ENCODE data around the gene CEP131. TPM values are rescaled to one million over a fixed set of nuclear protein-coding genes. Genes with fewer than 3 reads are reported as not detected.

Gene CEP131
- total and polyA plus RNA-seq, 7 experiments from 2014 or later = 2.7 to 13.0 (median 9.7) TPM

DNA sequence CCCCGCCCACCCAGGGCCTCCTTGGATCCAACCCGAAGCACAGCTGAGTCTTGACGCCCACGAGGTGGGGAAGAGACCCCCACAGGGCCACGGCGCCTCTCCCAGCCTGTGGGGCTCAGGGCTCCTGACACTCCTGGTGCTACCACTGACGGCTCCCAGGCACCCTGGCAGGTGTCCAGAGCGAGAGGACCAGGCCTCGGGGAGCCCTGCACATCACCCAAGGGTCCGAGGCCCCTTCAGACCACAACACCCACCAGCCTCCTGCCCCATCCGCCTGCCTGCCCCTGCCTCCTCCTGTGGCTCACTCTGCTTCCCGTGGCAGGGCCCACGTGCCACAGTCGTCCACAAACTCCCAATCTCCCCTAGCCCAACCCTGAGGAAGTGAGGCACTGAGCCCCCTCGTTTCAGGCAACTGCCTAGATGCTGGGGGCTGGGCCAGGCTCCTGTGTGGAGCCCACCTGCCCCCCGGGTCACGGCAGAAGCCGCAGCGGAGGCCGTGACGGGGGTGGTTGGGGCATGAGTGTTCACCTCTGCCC is 28.5 kb downstream of the CEP131 start:
- H3K4me3 ChIP-seq (ENCODE audit: low read length) = no peak overlapping the region
- H3K36me3 Mint-ChIP-seq = no peaks in the 10 kb centered on the region
- H3K4me1 ChIP-seq (ENCODE audit: control insufficient read depth in 2 of 2, insufficient read depth in 2 of 2, low read length in 2 of 2) = no peaks in the 10 kb centered on the region
- no peaks in the 10 kb centered on the region for H3K27me3 Mint-ChIP-seq
- H3K27ac Mint-ChIP-seq = no peak overlapping the region
- H3K27ac ChIP-seq (ENCODE audit: low read depth, low read length) = no peak overlapping the region
- H3K36me3 ChIP-seq (ENCODE audit: control insufficient read depth in 2 of 3, insufficient read depth in 3 of 3, low read length in 3 of 3) = peaks cover 0 to 32% (median 0%) of the 10 kb centered on the region in 3 experiments
- ATAC-seq (no peak), DNase-seq (no peak)
- ChIA-PET POLR2A (no interaction called here), CTCF (no interaction called here)
- intact Hi-C loops (cut with micrococcal nuclease) = no loop called here
- no peaks in the 10 kb centered on the region for H3K27me3 ChIP-seq (ENCODE audit: control insufficient read depth in 2 of 2, insufficient read depth in 2 of 2, low read length in 2 of 2)
- no peak overlapping the region for H3K4me3 Mint-ChIP-seq
- no peaks in the 10 kb centered on the region for H3K9me3 Mint-ChIP-seq
- no peaks in the 10 kb centered on the region for H3K9me3 ChIP-seq (ENCODE audit: control insufficient read depth in 2 of 3, low read length in 3 of 3)
- H3K4me1 Mint-ChIP-seq = no peaks in the 10 kb centered on the region

DNA sequence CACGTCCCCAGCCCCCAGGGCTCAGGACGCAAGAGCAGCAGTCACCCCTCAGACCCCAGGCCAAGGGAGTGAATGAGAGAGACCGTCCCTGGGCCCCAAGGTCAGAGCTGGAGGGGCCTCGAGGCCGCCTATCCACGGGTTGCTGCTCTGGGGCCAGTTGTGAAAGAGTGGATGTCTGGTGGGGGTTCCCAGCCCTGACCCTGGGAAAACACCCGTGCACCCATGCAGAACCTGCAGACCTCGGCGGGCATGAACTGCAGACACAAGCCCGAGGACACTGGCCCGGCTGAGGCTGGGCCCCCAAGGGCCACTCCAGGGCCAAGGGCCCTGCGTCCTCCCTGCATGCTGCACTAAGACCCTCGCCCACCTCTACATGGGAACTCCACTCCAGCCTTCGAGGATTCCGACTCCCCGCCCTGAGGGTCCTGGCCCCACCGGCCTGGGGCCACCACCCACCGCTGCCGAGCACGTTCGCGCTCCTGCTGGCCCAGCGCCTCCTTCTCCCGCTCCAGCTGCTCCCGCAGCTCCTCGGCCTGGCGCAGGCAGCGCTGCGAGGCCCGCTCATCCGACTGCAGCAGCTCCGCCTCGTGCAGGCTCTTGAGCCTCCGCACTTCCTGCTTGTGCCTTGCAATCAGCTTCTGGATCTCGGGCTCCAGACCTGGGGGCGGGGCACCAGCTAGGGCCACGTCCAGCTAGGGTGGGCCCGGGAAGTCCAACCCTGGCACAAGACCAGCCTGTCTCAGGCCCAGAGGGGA is 29.1 kb downstream of the CEP131 start:
- Histone ChIP-seq H3K27me3 (ENCODE audit: control insufficient read depth in 2 of 2, insufficient read depth in 2 of 2, low read length in 2 of 2) (no peaks in the 10 kb centered on the region), H3K4me3 (ENCODE audit: low read length) (no peak overlapping the region), H3K4me1 (ENCODE audit: control insufficient read depth in 2 of 2, insufficient read depth in 2 of 2, low read length in 2 of 2) (no peaks in the 10 kb centered on the region), H3K9me3 (ENCODE audit: control insufficient read depth in 2 of 3, low read length in 3 of 3) (no peaks in the 10 kb centered on the region), H3K27ac (ENCODE audit: low read depth, low read length) (no peak overlapping the region), H3K36me3 (ENCODE audit: control insufficient read depth in 2 of 3, insufficient read depth in 3 of 3, low read length in 3 of 3) (peaks cover 0 to 26% (median 0%) of the 10 kb centered on the region in 3 experiments)
- intact Hi-C loops (cut with micrococcal nuclease) = no loop called here
- H3K4me1 Mint-ChIP-seq = no peaks in the 10 kb centered on the region
- H3K9me3 Mint-ChIP-seq = no peaks in the 10 kb centered on the region
- H3K27ac Mint-ChIP-seq = no peak overlapping the region
- no peaks in the 10 kb centered on the region for H3K27me3 Mint-ChIP-seq
- no peaks in the 10 kb centered on the region for H3K36me3 Mint-ChIP-seq
- no peak for DNase-seq
- no peak for ATAC-seq
- CTCF ChIA-PET = no interaction called here
- no peak overlapping the region for H3K4me3 Mint-ChIP-seq
- POLR2A ChIA-PET = no interaction called here

DNA sequence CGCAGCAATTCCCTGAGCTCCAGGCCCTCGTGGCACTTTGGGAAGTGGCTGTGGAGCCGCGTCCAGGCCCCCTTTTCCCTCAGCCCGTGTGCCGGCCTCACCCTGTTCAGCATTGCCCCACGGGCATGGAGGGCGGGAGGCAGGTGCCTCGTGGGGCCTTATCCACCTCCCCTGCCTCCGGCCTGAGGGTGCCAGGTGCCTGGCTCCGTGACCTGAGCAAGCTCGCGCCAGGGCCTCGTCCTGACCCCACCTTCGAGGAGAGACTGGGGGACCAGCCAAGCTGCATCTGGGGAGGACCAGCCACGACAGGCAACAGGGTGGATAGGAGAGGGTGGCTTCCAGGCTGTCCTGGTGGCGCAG is 29.7 kb downstream of the CEP131 start:
- intact Hi-C loops (cut with micrococcal nuclease) = no loop called here
- H3K4me3 Mint-ChIP-seq = no peak overlapping the region
- peaks cover 0 to 20% (median 0%) of the 10 kb centered on the region in 3 experiments for H3K36me3 ChIP-seq (ENCODE audit: control insufficient read depth in 2 of 3, insufficient read depth in 3 of 3, low read length in 3 of 3)
- H3K27ac ChIP-seq (ENCODE audit: low read depth, low read length) = no peak overlapping the region
- H3K9me3 Mint-ChIP-seq = no peaks in the 10 kb centered on the region
- H3K4me1 Mint-ChIP-seq = no peaks in the 10 kb centered on the region
- ChIA-PET CTCF (no interaction called here), POLR2A (no interaction called here)
- no peaks in the 10 kb centered on the region for H3K36me3 Mint-ChIP-seq
- DNase-seq (no peak), ATAC-seq (no peak)
- no peaks in the 10 kb centered on the region for H3K27me3 ChIP-seq (ENCODE audit: control insufficient read depth in 2 of 2, insufficient read depth in 2 of 2, low read length in 2 of 2)
- no peak overlapping the region for H3K27ac Mint-ChIP-seq
- no peak overlapping the region for H3K4me3 ChIP-seq (ENCODE audit: low read length)
- no peaks in the 10 kb centered on the region for H3K27me3 Mint-ChIP-seq
- H3K4me1 ChIP-seq (ENCODE audit: control insufficient read depth in 2 of 2, insufficient read depth in 2 of 2, low read length in 2 of 2) = no peaks in the 10 kb centered on the region
- no peaks in the 10 kb centered on the region for H3K9me3 ChIP-seq (ENCODE audit: control insufficient read depth in 2 of 3, low read length in 3 of 3)

DNA sequence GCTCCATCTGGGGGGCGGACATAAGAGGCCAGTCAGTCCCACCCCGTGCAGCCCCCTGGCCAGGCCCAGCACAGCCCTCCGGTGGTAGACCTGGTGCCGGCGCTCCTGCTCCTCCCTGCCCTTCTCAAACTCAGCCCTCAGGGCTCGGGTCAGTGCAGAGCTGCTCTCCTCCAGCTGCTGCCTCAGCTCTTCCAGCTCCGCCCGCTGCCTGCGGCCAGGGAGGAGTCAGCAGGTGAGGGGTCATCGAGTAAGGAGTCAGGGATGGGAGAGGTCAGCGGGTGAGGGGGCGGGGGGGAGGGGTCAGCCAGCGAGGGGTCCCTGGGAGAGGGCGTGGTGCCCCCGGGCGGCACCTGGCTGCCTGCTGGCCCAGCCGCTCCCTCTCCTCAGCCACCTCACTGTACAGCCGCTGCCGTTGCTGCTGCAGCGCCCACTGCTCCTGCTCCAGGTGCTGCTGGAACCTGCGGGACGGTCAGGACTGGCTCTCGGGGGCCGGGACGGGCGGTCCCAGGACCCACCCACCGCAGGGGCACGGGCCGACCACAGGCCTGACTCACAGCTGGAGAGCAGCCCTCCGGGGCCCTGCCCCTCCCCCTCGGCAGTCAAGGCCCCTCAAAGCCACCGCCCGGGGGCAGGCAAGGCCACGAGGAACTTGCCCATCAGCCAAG is 30.2 kb downstream of the CEP131 start:
- ChIA-PET POLR2A (no interaction called here), CTCF (no interaction called here)
- H3K4me3 ChIP-seq (ENCODE audit: low read length) = no peak overlapping the region
- no peak overlapping the region for H3K27ac ChIP-seq (ENCODE audit: low read depth, low read length)
- Mint-ChIP-seq H3K4me1 (no peaks in the 10 kb centered on the region), H3K36me3 (no peaks in the 10 kb centered on the region), H3K27me3 (no peaks in the 10 kb centered on the region), H3K4me3 (no peak overlapping the region), H3K9me3 (no peaks in the 10 kb centered on the region), H3K27ac (no peak overlapping the region)
- H3K27me3 ChIP-seq (ENCODE audit: control insufficient read depth in 2 of 2, insufficient read depth in 2 of 2, low read length in 2 of 2) = no peaks in the 10 kb centered on the region
- peaks cover 0 to 15% (median 0%) of the 10 kb centered on the region in 3 experiments for H3K36me3 ChIP-seq (ENCODE audit: control insufficient read depth in 2 of 3, insufficient read depth in 3 of 3, low read length in 3 of 3)
- H3K9me3 ChIP-seq (ENCODE audit: control insufficient read depth in 2 of 3, low read length in 3 of 3) = no peaks in the 10 kb centered on the region
- intact Hi-C loops (cut with micrococcal nuclease) = no loop called here
- ATAC-seq = no peak
- H3K4me1 ChIP-seq (ENCODE audit: control insufficient read depth in 2 of 2, insufficient read depth in 2 of 2, low read length in 2 of 2) = no peaks in the 10 kb centered on the region
- DNase-seq = no peak

DNA sequence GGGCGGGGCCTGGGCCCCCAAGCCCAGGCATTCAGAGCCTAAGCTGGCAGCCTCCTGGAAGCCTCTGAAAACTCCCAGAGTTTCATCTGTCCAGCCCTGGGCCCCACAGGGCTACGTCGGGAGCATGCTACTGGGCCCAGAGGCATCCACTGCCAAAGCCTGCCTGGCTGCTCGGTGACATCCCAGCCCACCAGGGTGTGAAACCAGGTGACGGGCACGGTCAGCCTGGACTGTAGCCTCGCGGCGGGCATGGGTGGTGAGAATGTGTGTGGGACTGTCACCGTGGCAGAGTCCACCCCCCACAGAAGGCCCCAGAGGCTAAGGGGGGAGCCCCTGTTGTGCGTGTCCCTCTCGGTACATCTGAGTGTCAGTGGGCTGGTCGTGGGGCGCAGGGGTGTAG is 31.1 kb downstream of the CEP131 start:
- Histone ChIP-seq H3K36me3 (ENCODE audit: control insufficient read depth in 2 of 3, insufficient read depth in 3 of 3, low read length in 3 of 3) (peaks cover 0 to 9% (median 0%) of the 10 kb centered on the region in 3 experiments), H3K27me3 (ENCODE audit: control insufficient read depth in 2 of 2, insufficient read depth in 2 of 2, low read length in 2 of 2) (no peaks in the 10 kb centered on the region), H3K4me3 (ENCODE audit: low read length) (no peak overlapping the region), H3K27ac (ENCODE audit: low read depth, low read length) (no peak overlapping the region), H3K9me3 (ENCODE audit: control insufficient read depth in 2 of 3, low read length in 3 of 3) (no peaks in the 10 kb centered on the region), H3K4me1 (ENCODE audit: control insufficient read depth in 2 of 2, insufficient read depth in 2 of 2, low read length in 2 of 2) (no peaks in the 10 kb centered on the region)
- no peaks in the 10 kb centered on the region for H3K4me1 Mint-ChIP-seq
- no peaks in the 10 kb centered on the region for H3K27me3 Mint-ChIP-seq
- ChIA-PET CTCF (no interaction called here), POLR2A (no interaction called here)
- ATAC-seq (no peak), DNase-seq (no peak)
- no peak overlapping the region for H3K27ac Mint-ChIP-seq
- intact Hi-C loops (cut with micrococcal nuclease) = no loop called here
- no peaks in the 10 kb centered on the region for H3K36me3 Mint-ChIP-seq
- H3K4me3 Mint-ChIP-seq = no peak overlapping the region
- no peaks in the 10 kb centered on the region for H3K9me3 Mint-ChIP-seq

DNA sequence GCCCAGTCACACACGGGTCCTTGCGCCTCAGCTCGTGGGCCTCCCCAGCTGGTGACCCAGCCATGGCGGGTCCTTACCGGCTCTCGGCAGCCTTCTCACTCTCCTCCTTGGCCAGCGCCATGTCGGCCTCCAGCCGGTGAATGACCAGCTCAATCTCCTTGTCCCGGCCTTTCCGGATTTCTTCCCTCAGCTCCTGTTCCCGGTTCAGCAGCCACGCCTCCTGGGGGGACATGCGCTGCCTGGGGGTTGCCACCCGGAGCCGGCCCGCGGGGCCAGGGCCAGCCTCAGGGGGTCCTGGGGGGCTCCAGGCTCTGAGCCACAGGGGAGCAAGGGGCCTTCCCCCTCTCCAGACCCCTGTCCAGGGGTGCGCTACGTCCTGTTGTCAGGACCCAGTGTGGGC is 31.6 kb downstream of the CEP131 start:
- POLR2A ChIA-PET = interaction anchor here (0.6 kb wide), 1 partner anchor 317 kb away, joined by 3 read pairs; no protein-coding TSS in a partner anchor

DNA sequence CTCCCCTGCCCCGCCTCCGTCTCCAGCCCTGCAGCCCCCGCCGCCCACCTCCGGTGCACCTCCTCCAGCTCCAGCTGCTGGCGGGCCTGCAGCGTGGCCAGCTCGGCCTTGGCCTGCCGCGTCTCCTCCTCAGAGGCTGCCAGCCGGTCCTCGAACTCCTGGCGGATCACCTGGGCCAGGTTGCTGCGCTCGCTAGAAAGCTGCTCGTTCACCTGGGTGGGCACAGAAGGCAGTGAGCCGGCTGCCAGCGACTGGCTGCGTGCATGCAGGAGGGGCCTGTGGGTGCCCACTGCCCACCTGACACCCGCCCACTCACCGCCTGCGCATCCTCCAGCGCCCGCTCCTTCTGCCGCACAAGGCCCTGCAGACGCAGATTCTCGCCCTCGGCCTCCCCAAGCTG is 32.2 kb downstream of the CEP131 start:
- Mint-ChIP-seq H3K4me1 (no peaks in the 10 kb centered on the region), H3K4me3 (no peak overlapping the region), H3K36me3 (no peaks in the 10 kb centered on the region), H3K27ac (no peak overlapping the region), H3K27me3 (no peaks in the 10 kb centered on the region), H3K9me3 (no peaks in the 10 kb centered on the region)
- no peaks in the 10 kb centered on the region for H3K4me1 ChIP-seq (ENCODE audit: control insufficient read depth in 2 of 2, insufficient read depth in 2 of 2, low read length in 2 of 2)
- ChIA-PET POLR2A (interaction anchor here (0.6 kb wide), 1 partner anchor 318 kb away, joined by 3 read pairs; no protein-coding TSS in a partner anchor), CTCF (no interaction called here)
- intact Hi-C loops (cut with micrococcal nuclease) = no loop called here
- H3K36me3 ChIP-seq (ENCODE audit: control insufficient read depth in 2 of 3, insufficient read depth in 3 of 3, low read length in 3 of 3) = peaks cover 0 to 9% (median 0%) of the 10 kb centered on the region in 3 experiments
- ATAC-seq = no peak
- DNase-seq = no peak
- no peaks in the 10 kb centered on the region for H3K27me3 ChIP-seq (ENCODE audit: control insufficient read depth in 2 of 2, insufficient read depth in 2 of 2, low read length in 2 of 2)
- H3K4me3 ChIP-seq (ENCODE audit: low read length) = no peak overlapping the region
- H3K27ac ChIP-seq (ENCODE audit: low read depth, low read length) = no peak overlapping the region
- no peaks in the 10 kb centered on the region for H3K9me3 ChIP-seq (ENCODE audit: control insufficient read depth in 2 of 3, low read length in 3 of 3)

More for the DNA sequence above, 31.6 kb downstream of the CEP131 start:
- ATAC-seq (no peak), DNase-seq (no peak)
- intact Hi-C loops (cut with micrococcal nuclease) = no loop called here
- H3K27me3 Mint-ChIP-seq = no peaks in the 10 kb centered on the region
- CTCF ChIA-PET = no interaction called here
- no peak overlapping the region for H3K27ac Mint-ChIP-seq
- H3K27ac ChIP-seq (ENCODE audit: low read depth, low read length) = no peak overlapping the region
- no peaks in the 10 kb centered on the region for H3K4me1 ChIP-seq (ENCODE audit: control insufficient read depth in 2 of 2, insufficient read depth in 2 of 2, low read length in 2 of 2)
- H3K9me3 ChIP-seq (ENCODE audit: control insufficient read depth in 2 of 3, low read length in 3 of 3) = no peaks in the 10 kb centered on the region
- no peak overlapping the region for H3K4me3 ChIP-seq (ENCODE audit: low read length)
- no peaks in the 10 kb centered on the region for H3K27me3 ChIP-seq (ENCODE audit: control insufficient read depth in 2 of 2, insufficient read depth in 2 of 2, low read length in 2 of 2)
- H3K9me3 Mint-ChIP-seq = no peaks in the 10 kb centered on the region
- no peaks in the 10 kb centered on the region for H3K4me1 Mint-ChIP-seq
- H3K4me3 Mint-ChIP-seq = no peak overlapping the region
- H3K36me3 Mint-ChIP-seq = no peaks in the 10 kb centered on the region
- H3K36me3 ChIP-seq (ENCODE audit: control insufficient read depth in 2 of 3, insufficient read depth in 3 of 3, low read length in 3 of 3) = peaks cover 0 to 9% (median 0%) of the 10 kb centered on the region in 3 experiments
